Measurements from ENCODE around the gene KCNK7. TPM values are rescaled to one million over a fixed set of nuclear protein-coding genes. Genes with fewer than 3 reads are reported as not detected.
A peak's percentile ranks its signal among the peaks of the same experiment; 100 is the strongest.

Gene KCNK7
- total RNA-seq, 1 experiment from 2014 or later: 0.69 TPM

DNA sequence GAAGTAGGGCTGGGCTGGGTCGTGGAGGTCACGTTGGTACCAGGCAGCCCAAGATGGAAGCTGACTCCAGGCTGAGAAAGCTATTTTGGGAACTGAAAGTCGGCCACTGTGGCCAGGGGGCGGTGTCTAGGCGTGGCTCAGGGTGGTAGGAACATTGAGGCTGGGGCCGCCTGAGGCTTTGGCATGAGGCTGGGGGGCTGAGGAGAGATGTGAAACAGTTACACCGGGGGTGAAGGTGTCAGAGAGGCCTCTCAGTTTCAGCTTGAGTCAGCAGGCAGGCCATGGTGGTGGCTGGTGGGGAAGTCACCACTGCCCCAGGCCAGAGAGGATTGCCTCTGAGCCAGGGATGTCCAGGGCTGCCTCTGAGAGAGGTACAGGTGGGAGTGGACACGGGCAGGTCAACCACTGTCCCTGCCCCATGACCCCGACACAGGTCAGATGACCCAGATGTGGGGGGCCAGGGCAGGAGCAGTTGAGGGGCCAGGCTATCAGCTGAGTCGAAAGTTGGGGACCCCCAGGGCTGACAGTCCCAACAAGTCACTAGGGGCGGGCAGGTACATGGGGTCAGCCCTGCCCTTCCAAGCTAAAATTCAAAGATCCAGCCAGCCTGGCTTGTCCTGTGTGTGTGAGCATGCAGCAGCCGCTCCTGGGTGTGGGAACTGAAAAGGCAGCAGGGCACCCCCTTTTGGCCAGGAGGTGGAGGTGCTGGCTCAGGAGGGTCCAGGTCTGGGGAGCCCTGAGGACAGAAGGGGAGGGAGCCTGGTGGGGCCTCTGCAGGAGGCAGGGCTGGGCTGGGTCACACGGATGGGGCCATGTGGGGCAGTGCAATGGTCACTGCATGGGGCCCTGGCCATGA lies 7.2 kb downstream of the KCNK7 start:
- in situ Hi-C loops (cut with HindIII; ENCODE audit: low pct_unique_long_range_greater_than_20kb, low sequenced_read_pairs) (no loop called here), intact Hi-C loops (cut with micrococcal nuclease; ENCODE audit: unreplicated experiment) (no loop called here)
- ChIA-PET CTCF (interaction anchor here (0.7 kb wide), 1 partner anchor 207 kb away, joined by 10 read pairs; no protein-coding TSS in a partner anchor), POLR2A (interaction anchor here (0.5 to 0.8 kb wide), 2 partner anchors 17 to 80 kb away, joined by 3 to 11 read pairs; no protein-coding TSS in a partner anchor)
- H3K27ac ChIP-seq (ENCODE audit: low read length): peak overlapping the region; percentile 36
- BruUV-seq (replicated peaks): no TSS peak
- H3K4me1 ChIP-seq (ENCODE audit: control insufficient read depth, insufficient read depth, low read length): peaks cover 17% of the 10 kb centered on the region
- H3K4me3 ChIP-seq (ENCODE audit: low read depth in 2 of 2, low read length in 2 of 2): no peak overlapping the region
- H3K9me3 ChIP-seq (ENCODE audit: control insufficient read depth, insufficient read depth, low read depth, low read length): no peaks in the 10 kb centered on the region
- ATAC-seq (peak; percentile 86), DNase-seq (ENCODE audit: low read depth, low spot score) (no peak)
- peaks cover 6% of the 10 kb centered on the region for H3K36me3 ChIP-seq (ENCODE audit: control insufficient read depth, insufficient read depth, low read length)
- no peaks in the 10 kb centered on the region for H3K27me3 ChIP-seq (ENCODE audit: control insufficient read depth, insufficient read depth, low read length)
- TF ChIP-seq TCF7L2 (IDR thresholded peaks at IDR 0.05; ENCODE audit: low read depth, low read length): no peak
- TF ChIP-seq, protein P1, sequence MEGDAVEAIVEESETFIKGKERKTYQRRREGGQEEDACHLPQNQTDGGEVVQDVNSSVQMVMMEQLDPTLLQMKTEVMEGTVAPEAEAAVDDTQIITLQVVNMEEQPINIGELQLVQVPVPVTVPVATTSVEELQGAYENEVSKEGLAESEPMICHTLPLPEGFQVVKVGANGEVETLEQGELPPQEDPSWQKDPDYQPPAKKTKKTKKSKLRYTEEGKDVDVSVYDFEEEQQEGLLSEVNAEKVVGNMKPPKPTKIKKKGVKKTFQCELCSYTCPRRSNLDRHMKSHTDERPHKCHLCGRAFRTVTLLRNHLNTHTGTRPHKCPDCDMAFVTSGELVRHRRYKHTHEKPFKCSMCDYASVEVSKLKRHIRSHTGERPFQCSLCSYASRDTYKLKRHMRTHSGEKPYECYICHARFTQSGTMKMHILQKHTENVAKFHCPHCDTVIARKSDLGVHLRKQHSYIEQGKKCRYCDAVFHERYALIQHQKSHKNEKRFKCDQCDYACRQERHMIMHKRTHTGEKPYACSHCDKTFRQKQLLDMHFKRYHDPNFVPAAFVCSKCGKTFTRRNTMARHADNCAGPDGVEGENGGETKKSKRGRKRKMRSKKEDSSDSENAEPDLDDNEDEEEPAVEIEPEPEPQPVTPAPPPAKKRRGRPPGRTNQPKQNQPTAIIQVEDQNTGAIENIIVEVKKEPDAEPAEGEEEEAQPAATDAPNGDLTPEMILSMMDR (IDR thresholded peaks at IDR 0.05): no peak; the same call in 1 of the 2 replicates
- TF ChIP-seq, protein P2, sequence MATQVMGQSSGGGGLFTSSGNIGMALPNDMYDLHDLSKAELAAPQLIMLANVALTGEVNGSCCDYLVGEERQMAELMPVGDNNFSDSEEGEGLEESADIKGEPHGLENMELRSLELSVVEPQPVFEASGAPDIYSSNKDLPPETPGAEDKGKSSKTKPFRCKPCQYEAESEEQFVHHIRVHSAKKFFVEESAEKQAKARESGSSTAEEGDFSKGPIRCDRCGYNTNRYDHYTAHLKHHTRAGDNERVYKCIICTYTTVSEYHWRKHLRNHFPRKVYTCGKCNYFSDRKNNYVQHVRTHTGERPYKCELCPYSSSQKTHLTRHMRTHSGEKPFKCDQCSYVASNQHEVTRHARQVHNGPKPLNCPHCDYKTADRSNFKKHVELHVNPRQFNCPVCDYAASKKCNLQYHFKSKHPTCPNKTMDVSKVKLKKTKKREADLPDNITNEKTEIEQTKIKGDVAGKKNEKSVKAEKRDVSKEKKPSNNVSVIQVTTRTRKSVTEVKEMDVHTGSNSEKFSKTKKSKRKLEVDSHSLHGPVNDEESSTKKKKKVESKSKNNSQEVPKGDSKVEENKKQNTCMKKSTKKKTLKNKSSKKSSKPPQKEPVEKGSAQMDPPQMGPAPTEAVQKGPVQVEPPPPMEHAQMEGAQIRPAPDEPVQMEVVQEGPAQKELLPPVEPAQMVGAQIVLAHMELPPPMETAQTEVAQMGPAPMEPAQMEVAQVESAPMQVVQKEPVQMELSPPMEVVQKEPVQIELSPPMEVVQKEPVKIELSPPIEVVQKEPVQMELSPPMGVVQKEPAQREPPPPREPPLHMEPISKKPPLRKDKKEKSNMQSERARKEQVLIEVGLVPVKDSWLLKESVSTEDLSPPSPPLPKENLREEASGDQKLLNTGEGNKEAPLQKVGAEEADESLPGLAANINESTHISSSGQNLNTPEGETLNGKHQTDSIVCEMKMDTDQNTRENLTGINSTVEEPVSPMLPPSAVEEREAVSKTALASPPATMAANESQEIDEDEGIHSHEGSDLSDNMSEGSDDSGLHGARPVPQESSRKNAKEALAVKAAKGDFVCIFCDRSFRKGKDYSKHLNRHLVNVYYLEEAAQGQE (IDR thresholded peaks at IDR 0.05; ENCODE audit: insufficient read depth in 1 of 2, low read depth in 2 of 2, low read length in 1 of 2): no peak
- TF ChIP-seq SIN3A (IDR thresholded peaks at IDR 0.05; ENCODE audit: borderline replicate concordance, insufficient read depth, low read depth, low read length): no peak
- TF ChIP-seq POLR2AphosphoS5 (IDR thresholded peaks at IDR 0.05; ENCODE audit: low read depth, low read length): no peak

DNA sequence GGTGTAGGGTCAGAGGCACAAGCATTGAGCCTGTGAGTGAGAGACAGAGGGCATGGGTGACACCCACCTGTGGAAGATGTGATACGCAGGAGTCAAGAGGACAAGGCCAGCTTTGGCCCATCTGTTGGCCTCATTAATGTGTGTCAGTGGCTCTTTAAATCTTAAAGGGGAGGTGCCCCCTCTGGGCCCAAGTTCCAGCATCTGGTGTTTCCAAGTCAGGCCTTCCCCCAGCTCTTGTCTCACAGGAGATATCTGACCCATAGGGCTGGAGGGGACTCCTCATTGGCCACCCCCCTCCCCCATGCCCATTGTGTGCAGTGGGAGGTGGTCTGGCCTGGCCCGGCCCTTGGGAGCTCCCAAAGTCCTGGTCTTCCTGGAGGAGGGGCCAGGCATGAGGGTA lies 8.9 kb downstream of the KCNK7 start:
- no peak overlapping the region for H3K4me3 ChIP-seq (ENCODE audit: low read depth in 2 of 2, low read length in 2 of 2)
- intact Hi-C loops (cut with micrococcal nuclease; ENCODE audit: unreplicated experiment) (no loop called here), in situ Hi-C loops (cut with HindIII; ENCODE audit: low pct_unique_long_range_greater_than_20kb, low sequenced_read_pairs) (no loop called here)
- DNase-seq (ENCODE audit: low read depth, low spot score) (no peak), ATAC-seq (no peak)
- peaks cover 17% of the 10 kb centered on the region for H3K4me1 ChIP-seq (ENCODE audit: control insufficient read depth, insufficient read depth, low read length)
- H3K9me3 ChIP-seq (ENCODE audit: control insufficient read depth, insufficient read depth, low read depth, low read length): no peaks in the 10 kb centered on the region
- ChIA-PET POLR2A (no interaction called here), CTCF (no interaction called here)
- no TSS peak for BruUV-seq (replicated peaks)
- TF ChIP-seq POLR2AphosphoS5 (IDR thresholded peaks at IDR 0.05; ENCODE audit: low read depth, low read length) (no peak), TCF7L2 (IDR thresholded peaks at IDR 0.05; ENCODE audit: low read depth, low read length) (no peak)
- TF ChIP-seq, protein P1 (IDR thresholded peaks at IDR 0.05): no peak
- H3K27me3 ChIP-seq (ENCODE audit: control insufficient read depth, insufficient read depth, low read length): no peaks in the 10 kb centered on the region
- peaks cover 6% of the 10 kb centered on the region for H3K36me3 ChIP-seq (ENCODE audit: control insufficient read depth, insufficient read depth, low read length)
- no peak overlapping the region for H3K27ac ChIP-seq (ENCODE audit: low read length)

All from Panc1 (cell line).